Natural killer cell (primary cell): Measurements from ENCODE around the gene TSC1. TPM values are rescaled to one million over a fixed set of nuclear protein-coding genes. Genes with fewer than 3 reads are reported as not detected.

Experiments
- ATAC-seq, 3 donors: fragments of 150-1000 bp in 2 of 3; fragments of 200-7000 bp in 1 of 3; cut with Tn5 transposase; 1 replicate in 1 of 3; 2 replicates in 2 of 3; pipeline ENCODE4 v1.10.0; 2021; ENCODE audit warnings: mild to moderate bottlenecking in 2 of 3, moderate library complexity in 2 of 3
- DNase-seq, 2 donors: peaks; one replicate each; pipeline versions ENCODE4 v3.0.0 to v3.0.0-alpha.2; 2013 to 2021; ENCODE audit warnings: mixed read lengths in 1 of 2
- H3K27ac ChIP-seq: one replicate; pipeline ENCODE4 v1.5.1; 2013; ENCODE audit warnings: mild to moderate bottlenecking, low read length
- H3K27me3 ChIP-seq: one replicate; pipeline ENCODE4 v1.6.1; 2013; ENCODE audit warnings: low read length; ENCODE audit not compliant: control insufficient read depth, insufficient read depth
- H3K36me3 ChIP-seq: one replicate; pipeline ENCODE4 v1.6.1; 2013; ENCODE audit warnings: low read length; ENCODE audit not compliant: control insufficient read depth, insufficient read depth
- H3K4me1 ChIP-seq: one replicate; pipeline ENCODE4 v1.6.1; 2013; ENCODE audit warnings: low read length; ENCODE audit not compliant: control insufficient read depth, insufficient read depth
- H3K4me3 ChIP-seq: one replicate; pipeline ENCODE4 v1.5.1; 2013; ENCODE audit warnings: low read length
- H3K9me3 ChIP-seq: one replicate; pipeline ENCODE4 v1.6.1; 2013; ENCODE audit warnings: low read length; ENCODE audit not compliant: control insufficient read depth, insufficient read depth
- H3K27ac Mint-ChIP-seq, 2 donors: one replicate each; pipeline ENCODE4 v1.8.0; 2022; ENCODE audit warnings: mild to moderate bottlenecking in 2 of 2, mixed read lengths in 2 of 2, moderate library complexity in 1 of 2
- H3K27me3 Mint-ChIP-seq, 2 donors: one replicate each; pipeline ENCODE4 v1.8.0; 2022; ENCODE audit warnings: low read depth in 2 of 2, mixed read lengths in 2 of 2
- H3K36me3 Mint-ChIP-seq: one replicate; pipeline ENCODE4 v1.8.0; 2022; ENCODE audit warnings: mixed read lengths
- H3K4me1 Mint-ChIP-seq, 2 donors: one replicate each; pipeline ENCODE4 v1.8.0; 2022; ENCODE audit warnings: mixed read lengths in 2 of 2
- H3K4me3 Mint-ChIP-seq: one replicate; pipeline ENCODE4 v1.8.0; 2022; ENCODE audit warnings: mild to moderate bottlenecking, moderate library complexity, mixed read lengths
- H3K9me3 Mint-ChIP-seq, 2 donors: one replicate each; pipeline ENCODE4 v1.8.0; 2022; ENCODE audit warnings: mixed read lengths in 2 of 2
- CTCF ChIP-seq: fragments of 200-600 bp; IDR thresholded peaks from one replicate; pipeline ENCODE4 v1.8.0; 2022; ENCODE audit warnings: antibody characterized with exemption
- WGBS: methylation state at CpG from one replicate; pipeline ENCODE4 v1.1.7; 2013; ENCODE audit warnings: missing lambda C conversion rate; ENCODE audit not compliant: insufficient coverage; 5-methylcytosine and 5-hydroxymethylcytosine counted together
- intact Hi-C: fragments of 100-400 bp; cut with micrococcal nuclease; formaldehyde crosslinking; loops from one replicate; pipeline ENCODE4 v1.14.2; 2022
- total RNA-seq, 4 donors: library from RNA; stranded (reverse); fragments of 120-200 nt in 1 of 4; gene quantifications; one replicate each; pipeline versions ENCODE4 v1.2.3 to v1.2.4, GENCODE V29; 2013 to 2022

Gene TSC1
- total RNA-seq, 3 donors from 2014 or later (not counting 1 experiment from before 2014, with no cell fraction given): 58.0 to 73.5 (median 63.3) TPM

GRCh38 chr9:132983491-132984201, 39.2 kb upstream of the TSC1 start:
- no peak for TF ChIP-seq CTCF
- H3K36me3 ChIP-seq: no peaks in the 10 kb centered on the region
- no peak for ATAC-seq
- intact Hi-C loops: no loop called here
- H3K27ac ChIP-seq: no peak overlapping the region
- peaks cover 25 to 36% of the 10 kb centered on the region in 2 donors for H3K4me1 Mint-ChIP-seq
- 79% methylated on average over 11 of the region's 11 CpGs for WGBS
- peaks cover 8% of the 10 kb centered on the region for H3K27me3 ChIP-seq
- DNase-seq: no peak
- peaks cover 39% of the 10 kb centered on the region for H3K4me1 ChIP-seq
- H3K27ac Mint-ChIP-seq: no peak overlapping the region
- H3K4me3 Mint-ChIP-seq: no peak overlapping the region
- no peaks in the 10 kb centered on the region for H3K9me3 Mint-ChIP-seq
- H3K9me3 ChIP-seq: no peaks in the 10 kb centered on the region
- peaks cover 9 to 11% of the 10 kb centered on the region in 2 donors for H3K27me3 Mint-ChIP-seq
- H3K4me3 ChIP-seq: no peak overlapping the region
- H3K36me3 Mint-ChIP-seq: no peaks in the 10 kb centered on the region

DNA sequence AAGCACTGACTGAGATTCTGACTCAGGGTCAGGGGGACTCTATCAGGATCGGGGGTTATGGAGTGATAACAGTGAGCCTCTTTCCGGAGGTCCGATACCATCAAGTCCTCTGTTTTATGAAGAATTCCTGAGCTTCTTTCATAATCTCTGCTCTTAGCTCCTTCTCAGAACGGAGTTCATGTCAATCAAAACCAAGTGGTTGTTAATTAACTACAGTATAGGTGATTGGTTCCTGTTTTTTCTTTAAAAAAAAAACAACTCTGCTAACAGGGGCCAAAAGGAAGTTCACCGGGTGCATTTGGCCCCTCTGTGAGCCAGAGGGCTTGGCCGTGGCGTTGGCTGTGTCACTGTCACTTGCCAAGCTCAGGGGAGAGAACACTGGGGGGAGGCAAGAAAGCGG, 38.0 kb upstream of the TSC1 start:
- intact Hi-C loops: no loop called here
- ATAC-seq (no peak), DNase-seq (no peak)
- Histone ChIP-seq H3K27me3 (peaks cover 8% of the 10 kb centered on the region), H3K4me3 (no peak overlapping the region), H3K9me3 (no peaks in the 10 kb centered on the region), H3K36me3 (no peaks in the 10 kb centered on the region), H3K4me1 (peaks cover 37% of the 10 kb centered on the region), H3K27ac (no peak overlapping the region)
- no peak for TF ChIP-seq CTCF
- H3K9me3 Mint-ChIP-seq: no peaks in the 10 kb centered on the region
- H3K36me3 Mint-ChIP-seq: no peaks in the 10 kb centered on the region
- H3K4me1 Mint-ChIP-seq: peaks cover 19 to 29% of the 10 kb centered on the region in 2 donors
- 33% methylated on average over 6 of the region's 8 CpGs for WGBS
- peaks cover 15 to 17% of the 10 kb centered on the region in 2 donors for H3K27me3 Mint-ChIP-seq
- H3K4me3 Mint-ChIP-seq: no peak overlapping the region
- no peak overlapping the region for H3K27ac Mint-ChIP-seq

- TF ChIP-seq CTCF: no peak
- WGBS: 59% methylated on average over 4 of the region's 5 CpGs
- intact Hi-C loops: no loop called here
- Histone ChIP-seq H3K4me1 (peaks cover 20% of the 10 kb centered on the region), H3K27me3 (peaks cover 8% of the 10 kb centered on the region), H3K27ac (no peak overlapping the region), H3K9me3 (no peaks in the 10 kb centered on the region), H3K4me3 (no peak overlapping the region), H3K36me3 (no peaks in the 10 kb centered on the region)
- Mint-ChIP-seq H3K27me3 (peaks cover 15 to 17% of the 10 kb centered on the region in 2 donors), H3K27ac (no peak overlapping the region), H3K9me3 (no peaks in the 10 kb centered on the region), H3K4me1 (peaks cover 5 to 15% of the 10 kb centered on the region in 2 donors), H3K36me3 (no peaks in the 10 kb centered on the region), H3K4me3 (no peak overlapping the region)
- no peak for DNase-seq
- ATAC-seq: no peak
Measured at GRCh38 chr9:132980157-132980556, 35.7 kb upstream of the TSC1 start.
